ENCODE data around the gene HMGCLL1.

HMGCLL1 gene

DNA sequence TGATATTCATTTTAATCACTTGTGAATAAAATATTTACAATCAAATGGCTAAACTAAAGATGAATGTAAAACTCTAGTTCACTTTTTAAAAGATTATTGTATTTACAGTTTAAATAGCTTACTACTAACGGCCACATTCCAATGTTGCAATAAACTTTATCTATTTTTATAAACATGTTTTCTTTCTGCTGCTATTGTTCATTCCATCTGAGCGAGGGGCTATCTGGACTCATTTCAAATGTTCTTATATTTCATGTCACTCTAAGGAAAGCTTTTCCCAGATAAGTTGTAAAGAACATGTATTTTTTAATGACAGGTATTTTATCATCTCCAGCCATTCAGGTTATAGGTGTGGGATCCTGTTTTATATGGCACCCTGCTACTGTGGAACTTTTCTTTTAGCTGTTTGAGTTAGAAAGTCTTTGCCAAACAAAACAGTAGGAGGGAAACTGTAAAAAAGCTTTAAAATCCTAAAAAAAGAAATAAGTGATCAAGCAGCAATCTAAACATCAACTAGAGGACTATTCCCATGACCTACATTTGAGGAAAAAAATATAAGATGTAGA is 42.5 kb downstream of the HMGCLL1 start:
- no peak for DNase-seq (ENCODE audit: low read depth in 3 of 3, low spot score in 1 of 3)

DNA sequence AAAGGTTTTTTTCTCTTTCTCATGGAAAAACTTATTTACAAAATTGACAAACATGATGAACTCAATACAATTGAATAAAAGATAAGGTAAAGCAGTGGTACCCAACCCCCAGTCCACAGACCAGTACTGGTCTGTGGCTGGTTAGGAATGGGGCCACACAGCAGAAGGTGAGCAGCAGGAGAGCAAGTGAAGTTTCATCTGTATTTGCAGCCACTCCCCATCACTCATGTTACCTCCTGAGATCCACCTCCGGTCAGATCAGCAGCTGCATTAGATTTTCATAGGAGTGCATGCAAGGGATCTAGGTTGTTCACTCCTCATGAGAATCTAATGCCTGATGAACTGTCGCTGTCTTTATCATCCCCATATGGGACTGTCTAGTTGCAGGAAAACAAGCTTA is 47.5 kb downstream of the HMGCLL1 start:
- DNase-seq (ENCODE audit: low read depth in 3 of 3, low spot score in 1 of 3), result no peak

DNA sequence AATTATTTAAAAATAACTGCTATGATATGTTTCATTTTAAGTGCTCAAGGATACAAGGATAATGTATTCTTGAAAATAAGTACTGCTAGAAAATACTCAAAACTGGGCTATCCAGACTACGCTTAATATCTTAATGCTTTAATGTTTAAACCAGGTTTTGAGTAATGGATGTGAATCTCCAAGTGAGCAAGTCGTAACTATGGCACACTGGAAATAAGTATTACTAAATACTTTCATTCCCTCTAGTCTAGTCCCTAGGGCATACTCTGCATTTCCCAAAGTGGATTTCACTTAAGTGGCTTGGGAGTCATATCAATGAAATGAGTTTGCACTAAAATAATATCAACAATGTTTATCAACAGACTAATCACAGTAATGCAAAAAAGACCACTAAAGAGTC is 48.1 kb downstream of the HMGCLL1 start:
- no peak for DNase-seq (ENCODE audit: low read depth in 3 of 3, low spot score in 1 of 3)

DNA sequence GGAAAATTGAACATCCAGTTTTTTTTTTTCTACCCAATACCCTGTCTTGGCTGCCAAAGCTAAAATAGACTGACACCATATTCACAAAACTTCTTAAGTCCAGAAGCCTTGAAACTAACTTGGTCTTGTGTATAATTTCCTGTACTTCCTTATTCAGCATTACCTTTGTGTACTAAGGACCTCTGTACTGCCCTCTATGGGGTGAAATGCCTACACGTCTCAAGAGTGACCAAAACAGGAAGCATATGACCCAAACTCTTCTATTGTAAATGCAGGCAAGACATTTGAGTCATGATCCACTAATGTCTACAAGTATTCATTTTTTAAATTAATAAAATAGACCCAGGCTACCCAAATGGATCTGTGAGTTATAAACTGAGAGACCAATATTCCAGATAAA is 50.4 kb downstream of the HMGCLL1 start:
- no peak for DNase-seq (ENCODE audit: low read depth in 3 of 3, low spot score in 1 of 3)

DNA sequence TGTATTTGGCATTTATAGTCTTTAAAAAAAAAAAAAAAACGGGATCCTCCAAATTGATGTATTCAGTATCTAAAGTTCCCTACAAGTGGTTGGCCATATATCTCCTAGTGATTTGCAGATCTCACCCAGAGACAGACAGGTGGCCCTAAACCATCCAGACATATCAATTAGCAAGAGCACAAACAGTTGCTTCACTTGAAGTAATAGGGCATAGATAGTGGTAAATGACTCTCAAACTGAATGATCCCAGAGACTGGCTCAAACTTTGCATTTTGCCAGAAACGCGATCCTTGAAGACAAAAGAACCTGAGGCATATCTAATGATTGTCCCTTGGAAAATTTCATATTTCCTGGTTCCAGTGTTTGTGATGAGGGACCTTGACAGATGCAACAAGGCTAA is 54.6 kb downstream of the HMGCLL1 start:
- no peak for DNase-seq (ENCODE audit: low read depth in 3 of 3, low spot score in 1 of 3)

DNA sequence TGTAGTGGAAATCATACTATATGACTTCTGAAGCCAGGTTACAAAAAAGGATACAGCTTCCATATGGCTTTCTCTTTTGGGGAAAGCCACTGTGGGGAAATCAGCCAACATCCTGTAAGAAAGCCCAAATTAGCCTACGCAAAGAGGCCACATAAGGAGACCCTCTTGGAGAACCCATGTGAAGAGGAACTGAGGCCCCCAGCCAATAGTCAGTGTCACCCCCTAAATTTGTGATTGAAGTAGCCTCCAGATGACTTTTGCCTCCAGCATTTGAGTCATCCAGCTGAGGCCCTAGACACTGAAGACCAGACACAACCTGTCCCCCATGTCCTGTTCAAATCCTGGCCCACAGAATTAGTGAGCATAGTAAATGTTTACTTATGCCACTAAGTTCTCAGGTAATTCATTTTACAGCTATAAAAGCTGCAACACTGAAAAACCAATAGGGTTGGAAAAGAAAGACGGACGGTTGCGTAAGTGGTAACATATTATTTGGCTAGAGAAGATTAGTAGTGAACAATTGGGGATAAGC is 60.4 kb downstream of the HMGCLL1 start:
- no peak for DNase-seq (ENCODE audit: low read depth in 3 of 3, low spot score in 1 of 3)

DNA sequence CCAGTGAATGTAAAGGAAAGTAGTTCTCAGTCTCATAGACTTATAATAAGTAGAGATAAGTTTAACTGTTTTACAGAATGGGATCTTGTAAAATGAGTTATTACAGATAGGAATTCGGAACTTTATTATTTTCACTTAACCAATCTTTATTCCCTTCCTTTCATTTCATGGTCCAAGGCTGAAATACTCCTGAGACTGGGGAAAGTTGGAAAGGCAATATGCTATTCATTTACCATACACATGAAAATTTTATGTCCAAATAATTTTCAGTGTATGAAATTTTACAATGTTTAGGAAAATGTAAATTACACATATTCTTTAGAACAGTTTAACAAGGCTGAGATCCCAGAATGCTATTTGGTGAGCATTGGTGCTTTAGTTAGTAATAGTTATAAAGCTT is 62.3 kb downstream of the HMGCLL1 start:
- DNase-seq (ENCODE audit: low read depth in 3 of 3, low spot score in 1 of 3), result no peak

DNA sequence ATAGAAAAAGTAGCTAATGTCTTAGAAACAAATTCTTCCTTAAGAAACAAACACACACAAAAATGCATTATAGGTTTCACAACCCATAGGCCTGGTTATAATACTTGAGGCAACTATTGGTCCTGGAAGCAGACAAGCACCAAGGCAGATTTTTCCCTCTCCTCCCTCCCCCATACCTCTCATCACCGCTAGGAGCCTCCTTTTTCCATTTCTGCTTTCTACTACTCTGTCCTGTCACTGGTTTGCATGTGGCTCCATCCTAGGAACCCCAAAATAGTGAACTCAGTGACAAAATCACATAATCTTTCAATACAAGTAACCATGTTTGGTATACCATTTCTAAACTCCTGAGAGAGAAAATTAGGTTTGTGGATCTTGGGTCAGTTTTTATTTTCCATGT is 66.1 kb downstream of the HMGCLL1 start:
- DNase-seq (ENCODE audit: low read depth in 3 of 3, low spot score in 1 of 3), result no peak

DNA sequence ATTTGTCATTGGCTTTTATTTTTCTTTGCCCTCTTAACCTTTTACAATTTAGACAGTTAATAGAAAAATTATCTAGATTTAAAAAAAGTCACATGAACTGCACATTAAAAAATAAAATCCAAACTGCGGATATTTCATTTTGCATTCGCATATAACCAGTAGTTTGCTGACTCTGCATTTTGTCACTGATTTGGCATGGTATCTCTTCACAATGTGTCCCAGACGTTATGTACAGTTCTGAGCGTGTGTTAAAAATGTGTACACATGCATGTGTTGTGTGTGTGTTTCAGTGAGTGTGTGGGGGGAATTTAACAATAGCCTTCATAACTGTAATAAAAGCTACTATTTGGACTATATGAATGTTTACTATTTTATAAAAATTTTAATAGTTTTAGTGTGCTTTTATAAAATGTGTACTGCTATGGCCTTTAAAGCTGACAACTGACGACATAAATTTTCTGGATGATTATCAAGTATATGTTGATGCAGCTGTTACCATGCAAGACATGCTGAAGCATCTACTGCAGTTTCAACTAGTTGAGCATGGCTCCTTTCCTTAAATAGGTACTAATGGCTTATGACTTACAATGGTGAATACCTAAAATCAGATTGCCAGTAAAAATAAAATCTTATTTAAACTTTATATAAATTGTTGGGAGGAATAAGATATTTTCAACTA is 67.7 kb downstream of the HMGCLL1 start:
- DNase-seq (ENCODE audit: low read depth in 3 of 3, low spot score in 1 of 3), result no peak

DNA sequence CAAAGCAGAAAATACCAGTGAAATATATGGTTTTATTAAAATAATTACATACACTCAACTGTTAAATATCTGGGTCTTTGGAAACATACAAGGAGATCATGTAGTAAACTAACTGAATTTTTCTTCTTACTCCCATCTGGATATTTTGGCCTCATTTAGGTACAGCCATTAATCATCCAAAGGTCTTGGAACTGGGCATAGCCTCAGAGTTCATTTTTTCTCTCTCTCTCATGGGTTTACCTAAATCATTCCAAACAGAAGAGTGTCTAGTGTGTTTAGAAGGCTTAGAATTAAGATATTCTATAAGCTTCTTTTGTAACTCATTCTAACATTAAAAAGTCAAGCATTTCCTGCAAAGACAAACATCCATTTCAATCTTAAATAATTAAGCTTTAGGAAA is 79.4 kb downstream of the HMGCLL1 start:
- no peak for DNase-seq (ENCODE audit: low read depth in 3 of 3, low spot score in 1 of 3)

DNA sequence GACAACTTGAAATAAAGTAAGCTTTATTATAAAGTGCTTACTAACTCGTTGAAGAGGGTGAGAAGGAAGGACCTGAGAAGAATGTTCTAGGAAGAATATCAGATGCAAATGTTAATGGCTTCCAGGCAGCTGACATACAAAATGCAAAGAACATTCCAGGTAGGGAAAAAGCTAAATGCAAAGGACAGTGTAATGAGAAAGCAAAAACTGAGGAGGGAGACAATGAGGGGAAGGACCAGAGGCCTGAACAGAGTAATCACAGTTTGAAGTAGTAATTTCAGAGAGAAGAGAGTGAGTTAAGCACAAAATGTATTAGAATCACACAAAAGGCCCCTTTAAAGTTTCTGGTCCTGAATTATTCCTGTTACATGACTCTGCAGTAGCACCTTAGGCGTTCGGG is 81.3 kb downstream of the HMGCLL1 start:
- no peak for DNase-seq (ENCODE audit: low read depth in 3 of 3, low spot score in 1 of 3)

DNA sequence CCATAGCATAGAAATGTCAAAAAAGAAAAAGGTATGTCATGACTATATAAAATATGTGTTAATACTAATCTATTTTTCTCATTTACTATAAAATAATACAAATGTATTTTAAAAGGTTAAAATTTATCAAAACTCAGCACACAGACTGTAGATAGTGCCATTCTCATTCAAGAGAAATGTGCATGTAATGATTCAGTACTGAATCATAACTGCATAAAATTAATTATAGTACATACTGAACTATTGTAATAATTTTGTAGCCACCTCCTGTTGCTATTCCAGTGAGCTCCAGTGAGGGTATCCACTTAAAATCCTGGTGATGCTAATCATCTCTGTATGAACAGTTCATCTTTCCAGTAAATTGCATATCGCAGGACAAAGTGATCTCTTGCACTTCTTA is 82.8 kb downstream of the HMGCLL1 start:
- DNase-seq (ENCODE audit: low read depth in 3 of 3, low spot score in 1 of 3), result no peak

DNA sequence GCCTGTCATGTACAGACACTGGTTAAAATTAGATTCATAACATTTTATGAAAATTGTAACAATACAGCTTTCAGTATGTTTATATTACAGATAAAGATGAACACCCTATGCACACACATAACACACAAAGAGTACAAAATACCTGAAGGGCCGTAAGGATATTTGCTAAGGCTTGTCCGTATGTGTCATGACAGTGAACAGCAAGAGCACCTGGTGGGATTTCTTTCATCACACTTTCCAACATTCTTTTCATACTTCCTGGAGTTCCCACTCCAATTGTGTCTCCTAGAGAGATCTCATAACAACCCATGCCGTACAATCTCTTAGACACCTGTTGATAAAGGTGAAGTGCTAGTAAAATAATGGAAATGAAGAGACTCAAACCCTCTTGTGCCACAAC is 83.7 kb downstream of the HMGCLL1 start:
- DNase-seq (ENCODE audit: low read depth in 3 of 3, low spot score in 1 of 3), result no peak

DNA sequence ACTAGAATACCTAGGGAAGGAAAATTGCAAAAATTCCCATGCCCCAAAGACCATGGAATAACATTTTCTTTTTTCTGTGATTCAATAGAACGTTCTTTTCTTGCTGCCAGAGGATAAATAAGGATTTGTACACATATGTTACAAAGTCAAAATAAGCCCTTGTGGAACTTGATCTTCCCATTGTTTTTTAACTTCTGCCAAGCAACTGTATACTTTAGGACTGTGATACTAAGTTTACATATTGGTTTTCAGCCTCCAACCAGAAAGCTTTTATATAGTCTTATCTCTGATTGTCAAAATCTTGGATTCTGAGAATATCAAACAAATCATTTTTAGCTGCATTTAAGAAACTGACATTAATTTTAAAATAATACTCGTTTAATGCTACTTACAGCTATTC is 84.6 kb downstream of the HMGCLL1 start:
- DNase-seq (ENCODE audit: low read depth in 3 of 3, low spot score in 1 of 3), result no peak

DNA sequence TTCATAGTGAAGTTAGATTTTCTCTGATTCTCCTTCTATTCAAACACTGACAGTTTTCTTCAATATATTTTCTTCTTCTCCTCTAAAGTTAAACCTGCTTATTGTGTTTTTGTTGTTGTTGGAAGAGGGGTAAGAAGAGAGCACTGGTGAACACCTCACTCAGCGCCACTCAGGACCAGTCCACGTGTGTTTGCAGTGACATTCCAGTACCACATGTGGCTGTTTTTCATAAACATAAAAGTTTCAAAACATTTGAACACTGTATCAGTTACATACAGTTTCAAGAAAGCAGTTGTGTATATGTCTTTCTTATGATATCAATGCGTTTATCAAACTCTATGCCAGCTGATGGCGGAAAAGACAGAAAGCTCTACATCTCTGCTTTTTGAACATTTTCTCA is 86.7 kb downstream of the HMGCLL1 start:
- no peak for DNase-seq (ENCODE audit: low read depth in 3 of 3, low spot score in 1 of 3)

DNA sequence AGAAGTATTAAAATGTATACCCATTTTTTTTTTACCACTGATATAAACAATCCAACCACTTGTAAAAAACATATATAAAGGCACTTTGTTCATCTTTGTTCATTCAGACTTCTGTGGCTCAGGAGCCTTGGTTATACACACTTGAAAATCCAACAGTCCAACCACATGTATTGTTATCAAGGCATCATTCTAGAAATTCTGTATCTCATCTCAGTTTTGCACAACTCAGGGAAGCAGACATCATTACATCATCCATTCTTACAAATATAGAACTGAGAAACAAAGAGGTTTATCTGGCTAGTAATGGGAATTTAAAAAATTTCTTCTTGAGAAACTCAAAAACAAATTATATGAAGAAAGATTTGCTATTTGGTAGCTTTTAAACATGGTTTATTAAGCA is 88.1 kb downstream of the HMGCLL1 start:
- DNase-seq (ENCODE audit: low read depth in 3 of 3, low spot score in 1 of 3), result no peak

DNA sequence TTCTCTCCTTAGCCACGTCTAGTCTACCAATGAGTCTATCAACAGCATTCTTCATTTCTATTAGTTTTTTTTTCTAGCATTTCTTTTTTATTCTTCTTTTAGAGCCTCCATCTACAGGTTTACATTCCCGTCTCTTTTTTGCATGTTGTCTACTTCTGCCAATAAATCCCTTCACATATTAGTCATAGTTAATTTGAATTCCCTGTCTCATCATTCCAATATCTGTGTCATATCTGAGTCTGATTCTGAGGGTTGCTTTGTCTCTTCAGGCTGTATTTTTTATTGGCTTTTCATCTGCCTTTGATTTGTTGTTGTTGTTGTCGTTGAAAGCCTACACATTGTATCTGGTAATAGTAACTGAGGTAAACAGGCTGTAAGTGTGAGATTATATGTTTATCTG is 104.6 kb downstream of the HMGCLL1 start:
- DNase-seq (ENCODE audit: low read depth in 3 of 3, low spot score in 1 of 3), result no peak

DNA sequence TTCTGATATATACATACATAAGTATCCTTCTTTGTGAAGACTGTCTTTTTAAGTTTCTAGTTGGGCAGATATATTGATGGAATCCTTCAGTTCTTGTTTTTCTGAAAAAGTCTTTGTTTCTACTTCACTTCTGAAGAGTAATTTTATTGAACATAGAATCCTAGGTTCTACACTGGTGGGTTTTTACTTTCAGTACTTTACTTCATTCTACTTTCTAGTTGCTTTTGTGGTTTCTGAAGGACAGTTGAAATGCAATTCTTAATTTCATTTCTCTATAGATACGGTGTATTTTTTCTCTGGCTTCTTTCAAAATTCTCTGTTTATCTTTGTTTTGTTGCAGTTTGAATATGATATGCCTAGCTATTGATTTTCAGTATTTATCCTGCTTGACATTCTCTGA is 105.3 kb downstream of the HMGCLL1 start:
- DNase-seq (ENCODE audit: low read depth in 3 of 3, low spot score in 1 of 3), result no peak

DNA sequence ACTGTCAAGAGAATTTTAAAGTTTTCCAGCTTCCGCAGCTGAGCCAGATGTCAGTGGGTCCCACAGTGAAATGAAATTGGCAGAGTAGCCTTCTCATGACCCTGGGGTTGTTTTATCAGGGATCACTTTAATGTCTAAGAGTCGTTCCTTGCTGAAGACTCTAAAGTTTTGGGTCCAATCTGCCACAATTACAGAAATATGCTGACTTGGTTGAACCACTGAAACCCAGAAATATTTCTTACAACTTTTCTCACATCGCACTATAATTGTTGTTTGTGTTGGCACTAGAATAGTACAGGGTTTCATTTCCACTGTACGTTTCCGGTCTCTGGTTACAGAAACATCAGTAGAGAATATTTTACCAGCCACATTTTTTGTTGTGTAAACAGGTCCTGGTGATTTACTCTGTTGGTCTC is 109.0 kb downstream of the HMGCLL1 start:
- DNase-seq (ENCODE audit: low read depth in 3 of 3, low spot score in 1 of 3), result no peak

DNA sequence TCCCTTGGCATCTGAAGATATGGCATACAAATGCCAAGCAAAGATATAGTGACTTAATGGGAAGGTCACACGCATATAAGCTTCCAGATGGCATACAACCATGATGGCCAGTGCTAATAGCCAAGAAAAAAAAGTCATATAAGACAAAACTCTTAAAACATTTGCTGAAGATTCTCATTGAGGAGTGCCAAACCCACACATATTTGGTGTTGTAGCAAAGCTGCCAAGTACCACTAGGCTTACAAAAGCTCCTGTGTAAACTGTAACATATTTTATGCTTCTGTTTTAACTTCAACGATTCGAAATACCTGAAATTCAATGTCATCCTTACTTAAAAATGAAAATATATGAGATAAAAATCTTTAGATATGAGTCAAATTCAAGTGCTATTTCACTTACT is 123.0 kb downstream of the HMGCLL1 start:
- DNase-seq (ENCODE audit: low read depth in 3 of 3, low spot score in 1 of 3), result no peak

DNA sequence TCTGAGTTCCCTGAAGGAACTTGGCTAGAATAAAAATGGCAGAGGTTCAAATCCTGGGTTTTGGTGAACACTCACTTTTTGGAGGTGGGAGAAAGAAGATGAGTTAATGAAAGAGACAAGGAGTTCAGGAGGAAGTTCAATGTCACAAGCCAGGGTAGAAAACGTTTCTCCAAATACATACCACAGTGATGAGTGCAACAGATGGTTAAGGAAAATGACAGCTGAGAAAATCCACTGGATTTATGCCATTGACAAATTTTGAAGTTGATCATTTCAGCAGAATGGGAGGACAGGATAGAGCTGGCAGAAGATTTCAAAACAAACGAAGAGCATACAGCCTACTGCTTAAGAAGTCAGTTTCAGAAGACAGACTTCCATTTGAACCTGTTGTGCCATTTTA is 129.0 kb downstream of the HMGCLL1 start:
- DNase-seq (ENCODE audit: low read depth in 3 of 3, low spot score in 1 of 3), result no peak

DNA sequence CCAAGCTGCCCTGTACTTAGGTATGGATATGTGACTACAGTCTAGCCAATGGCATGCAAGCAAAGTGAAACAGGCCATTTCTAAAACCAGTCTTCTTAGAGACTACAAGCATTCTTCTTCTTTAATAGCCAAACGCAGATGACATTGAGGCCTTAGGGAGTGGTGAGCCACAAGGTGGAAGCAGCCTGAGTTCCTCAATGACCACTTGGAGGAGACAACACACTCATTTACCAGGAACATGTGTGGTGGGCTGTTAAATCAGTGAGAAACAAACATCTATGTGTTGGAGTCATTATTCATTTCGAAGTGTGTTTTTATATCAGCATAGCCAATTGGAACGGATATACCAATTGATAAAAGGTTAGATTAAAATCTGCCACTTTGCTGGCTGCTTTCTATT is 129.8 kb downstream of the HMGCLL1 start:
- DNase-seq (ENCODE audit: low read depth in 3 of 3, low spot score in 1 of 3), result no peak

DNA sequence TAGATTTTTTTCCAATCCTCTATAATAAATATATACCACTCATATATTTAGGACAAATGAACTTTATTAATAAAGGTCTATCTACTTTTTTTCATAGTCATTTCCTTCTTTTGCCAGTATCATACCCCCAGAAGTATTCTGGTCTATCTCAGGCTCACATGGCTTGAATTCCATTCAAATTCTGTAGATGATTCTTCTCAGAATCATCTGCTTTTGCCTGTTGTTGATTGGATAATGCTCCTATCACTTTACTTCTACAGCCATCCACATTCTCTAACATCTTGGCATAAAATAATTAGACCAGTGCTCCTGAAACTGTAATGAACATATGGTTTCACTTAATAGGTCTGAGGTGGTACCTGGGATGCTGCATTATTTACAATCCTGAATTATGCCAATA is 130.5 kb downstream of the HMGCLL1 start:
- DNase-seq (ENCODE audit: low read depth in 3 of 3, low spot score in 1 of 3), result no peak
